K562 (cell line): ENCODE results near the gene SERPINF2. TPM values are rescaled to one million over a fixed set of nuclear protein-coding genes. Genes with fewer than 3 reads are reported as not detected.
A peak's percentile ranks its signal among the peaks of the same experiment; 100 is the strongest.

Source experiments
- ATAC-seq: fragments of 200-7000 bp; cut with Tn5 transposase; 3 replicates; pipeline ENCODE4 v1.9.1; 2020; ENCODE audit warnings: moderate library complexity
- BruUV-seq: library from RNA; stranded (reverse); fragments of 400-500 nt; replicated peaks from 2 replicates; lab custom pipeline; 2021; lab: Mats Ljungman, UMichigan
- CTCF ChIA-PET: fragments of 300-600 bp; formaldehyde crosslinking; extraction: SDS; loops from one replicate; lab custom pipeline; 2021; ENCODE audit warnings: low intra/inter-chr PET ratio; lab: Yijun Ruan, JAX
- POLR2A ChIA-PET: fragments of 300-600, 350-650 bp; sonication (Branson Sonifier 250); formaldehyde crosslinking; extraction: SDS; loops from one replicate; lab custom pipeline; 2021; ENCODE audit warnings: antibody characterized with exemption, inconsistent platforms; lab: Yijun Ruan, JAX
- DNase-seq, 4 experiments: peaks; one replicate each; pipeline versions ENCODE4 v3.0.0 to v3.0.0-alpha.2; 2011 to 2018; ENCODE audit warnings: low spot score in 3 of 4, mixed read lengths in 3 of 4; ENCODE audit errors: extremely low read depth in 1 of 4
- FAIRE-seq: peaks from 2 replicates; lab custom pipeline; 2011; peaks lifted over from hg19 to GRCh38; lab: Jason Lieb, UNC
- H2AFZ ChIP-seq: 2 replicates; pipeline ENCODE4 v1.6.0; 2011; ENCODE audit warnings: low read depth, low read length, control low read depth, inconsistent platforms
- H3K27ac ChIP-seq: fragments of 200-600 bp; 3 replicates; pipeline ENCODE4 v1.8.0; 2011; ENCODE audit warnings: low read depth, mild to moderate bottlenecking, control low read depth, inconsistent platforms, low read length, moderate library complexity, mixed read lengths; ENCODE audit errors: extremely low read depth
- H3K27me3 ChIP-seq, 2 experiments: fragments of 300-600 bp in 1 of 2; 2 replicates in 1 of 2; 3 replicates in 1 of 2; pipeline versions ENCODE4 v1.6.0 to v1.8.0; 2011; ENCODE audit warnings: inconsistent platforms in 2 of 2, low read length in 2 of 2, mild to moderate bottlenecking in 1 of 2, mixed read lengths in 1 of 2, moderate library complexity in 1 of 2; ENCODE audit not compliant: control insufficient read depth in 2 of 2, insufficient read depth in 2 of 2
- H3K36me3 ChIP-seq: fragments of 300-600 bp; 3 replicates; pipeline ENCODE4 v1.8.0; 2011; ENCODE audit warnings: mild to moderate bottlenecking, low read length, inconsistent platforms; ENCODE audit not compliant: control insufficient read depth, insufficient read depth
- H3K4me1 ChIP-seq, 2 experiments: fragments of 200-600 bp in 1 of 2; replicated peaks in 1 of 2; 2 replicates in 1 of 2; 3 replicates in 1 of 2; pipeline versions ENCODE4 v1.5.1 to v1.8.0; 2011; ENCODE audit warnings: inconsistent platforms in 2 of 2, low read length in 2 of 2, mild to moderate bottlenecking in 1 of 2, mixed read lengths in 1 of 2, moderate library complexity in 1 of 2; ENCODE audit not compliant: control insufficient read depth in 2 of 2, insufficient read depth in 2 of 2
- H3K4me2 ChIP-seq: 2 replicates; pipeline ENCODE4 v1.6.1; 2011; ENCODE audit warnings: low read length, control low read depth, inconsistent platforms, mixed read lengths; ENCODE audit not compliant: insufficient read depth
- H3K4me3 ChIP-seq: fragments of 200-600 bp; sonication (generic), shearing (Covaris generic); 2 replicates; pipeline ENCODE4 v1.5.1; 2016; ENCODE audit warnings: control low read depth, inconsistent platforms
- H3K79me2 ChIP-seq: fragments of 200-600 bp; 3 replicates; pipeline ENCODE4 v1.8.0; 2011; ENCODE audit warnings: low read length, inconsistent platforms; ENCODE audit not compliant: control insufficient read depth, insufficient read depth
- H3K9ac ChIP-seq, 2 experiments: 2 replicates each; pipeline versions ENCODE4 v1.6.0 to v1.6.1; 2011; ENCODE audit warnings: low read depth in 2 of 2, low read length in 2 of 2, control low read depth in 1 of 2, inconsistent platforms in 1 of 2, mild to moderate bottlenecking in 1 of 2, mixed read lengths in 1 of 2; ENCODE audit not compliant: insufficient read depth in 1 of 2
- H3K9me1 ChIP-seq: one replicate; pipeline ENCODE4 v1.6.0; 2011; ENCODE audit warnings: inconsistent platforms, mild to moderate bottlenecking, low read length, moderate library complexity; ENCODE audit not compliant: control insufficient read depth, insufficient read depth
- H3K9me3 ChIP-seq: replicated peaks from 2 replicates; pipeline ENCODE4 v1.5.1; 2011; ENCODE audit warnings: low read depth, low read length, inconsistent platforms; ENCODE audit not compliant: control insufficient read depth, insufficient read depth
- H4K20me1 ChIP-seq: replicated peaks from 2 replicates; pipeline ENCODE4 v1.6.1; 2011; ENCODE audit warnings: low read length, inconsistent platforms, mixed read lengths; ENCODE audit not compliant: control insufficient read depth, insufficient read depth
- E2F3 ChIP-seq: fragments of 250-450 bp; sonication (Bioruptor Pico); IDR thresholded peaks from 2 replicates; pipeline ENCODE4 v1.4.0; 2020; ENCODE audit warnings: mild to moderate bottlenecking
- GABPB2 ChIP-seq: fragments of 250-450 bp; sonication (Bioruptor Pico); conservative IDR thresholded peaks from 2 replicates; pipeline ENCODE4 v1.5.1; 2021; ENCODE audit warnings: mild to moderate bottlenecking
- IRF2 ChIP-seq: sonication (generic); formaldehyde crosslinking; IDR thresholded peaks from 2 replicates; pipeline ENCODE4 v1.8.1; 2022; ENCODE audit warnings: mild to moderate bottlenecking, missing genetic modification reagents
- MBD2 ChIP-seq: sonication (generic); IDR thresholded peaks from 2 replicates; pipeline ENCODE4 v1.6.1; 2016; ENCODE audit warnings: low read depth, borderline replicate concordance
- MYC ChIP-seq, 2 experiments: fragments of 250-450 bp in 1 of 2; sonication (Bioruptor Pico) in 1 of 2; IDR thresholded peaks; 2 replicates each; pipeline versions ENCODE4 v1.5.1 to v1.6.1; 2012 to 2021; ENCODE audit warnings: low read depth in 2 of 2, borderline replicate concordance in 1 of 2, improper control_type of control experiment in 1 of 2, low read length in 1 of 2, mild to moderate bottlenecking in 1 of 2, moderate library complexity in 1 of 2
- NCOA4 ChIP-seq: fragments of 450-650 bp; IDR thresholded peaks from 2 replicates; pipeline ENCODE4 v1.6.1; 2018; ENCODE audit warnings: mild to moderate bottlenecking; ENCODE audit not compliant: partially characterized antibody
- PBX2 ChIP-seq, 2 experiments: IDR thresholded peaks in 1 of 2; conservative IDR thresholded peaks in 1 of 2; 2 replicates each; pipeline ENCODE4 v1.6.1; 2016; ENCODE audit warnings: low read depth in 2 of 2, mild to moderate bottlenecking in 1 of 2, missing compliant biosample characterization in 1 of 2, missing genetic modification characterization in 1 of 2, moderate library complexity in 1 of 2
- POLR2AphosphoS5 ChIP-seq: IDR thresholded peaks from 2 replicates; pipeline ENCODE4 v1.6.1; 2011; ENCODE audit warnings: mild to moderate bottlenecking, low read depth, low read length, moderate library complexity; ENCODE audit not compliant: control insufficient read depth, insufficient read depth
- TAL1 ChIP-seq: fragments of 450-650 bp; IDR thresholded peaks from 2 replicates; pipeline ENCODE4 v1.6.1; 2016; ENCODE audit warnings: mild to moderate bottlenecking
- ZNF449 ChIP-seq: fragments of 250-450 bp; sonication (Bioruptor Pico); IDR thresholded peaks from 2 replicates; pipeline ENCODE4 v1.8.0; 2022; ENCODE audit warnings: moderate library complexity, mild to moderate bottlenecking, inconsistent platforms
- ZNF707 ChIP-seq: fragments of 250-450 bp; sonication (Bioruptor Pico); conservative IDR thresholded peaks from 2 replicates; pipeline ENCODE4 v1.8.0; 2022; ENCODE audit warnings: inconsistent platforms, mild to moderate bottlenecking, moderate library complexity
- WGBS: fragments of 100-300 bp; shearing (Covaris generic); methylation state at CpG from one replicate; pipeline ENCODE4 v1.1.6; 2016; ENCODE audit warnings: low coverage, mixed read lengths; ENCODE audit not compliant: insufficient coverage; ENCODE audit errors: missing lambda C conversion rate; 5-methylcytosine and 5-hydroxymethylcytosine counted together
- in situ Hi-C: fragments of 300-500 bp; cut with MboI; formaldehyde crosslinking; loops from 4 replicates; pipeline ENCODE4 v1.15.0; 2018; ENCODE audit warnings: inconsistent platforms, mixed read lengths
- intact Hi-C: fragments of 100-400 bp; cut with micrococcal nuclease; formaldehyde crosslinking; loops from 2 replicates; pipeline ENCODE4 v1.14.2; 2022
- polyA plus RNA-seq, 8 experiments: library from polyadenylated mRNA; depleted of rRNA in 4 of 8; stranded (reverse) in 5 of 8; unstranded in 3 of 8; fragments of >200 nt; fragmentation: Nextera tagmentation in 2 of 8; fragmentation: Illumina TruSeq in 1 of 8; extraction: Ambion mirVana in 2 of 8; extraction: Trizol in 1 of 8; gene quantifications; 2 replicates each; pipeline versions ENCODE4 v1.2.1 to v1.2.3, GENCODE V29; 2011 to 2014; ENCODE audit warnings: inconsistent platforms in 1 of 8, missing spikeins in 1 of 8
- total RNA-seq, 7 experiments: library from RNA; depleted of rRNA in 6 of 7; stranded (reverse); fragments of >200 nt in 6 of 7; fragmentation: Illumina TruSeq in 2 of 7; extraction: Trizol in 2 of 7; gene quantifications; 2 replicates each; pipeline versions ENCODE4 v1.2.1 to v1.2.3, GENCODE V29; 2011 to 2021; ENCODE audit warnings: low replicate concordance in 1 of 7

The SERPINF2 gene
- total and polyA plus RNA-seq, 9 of the 15 experiments (the other 6 are each of a cell fraction or from before 2014, with no cell fraction given): 0.22 TPM; not detected in 8

GRCh38 chr17:1762233-1762900 lies 19.7 kb downstream of the SERPINF2 start (continued):
- no peak for TF ChIP-seq GABPB2 (CRISPR knock-in tag)

- ATAC-seq: peak; percentile 77
- FAIRE-seq: peak; percentile 94
- TF ChIP-seq NCOA4: no peak
- no peak for TF ChIP-seq IRF2 (CRISPR knock-in tag)
- no peak for TF ChIP-seq ZNF707 (CRISPR knock-in tag)
- TF ChIP-seq PBX2 (CRISPR knock-in tag; IDR thresholded peaks at IDR 0.05; ENCODE audit: low read depth): no peak
- TF ChIP-seq PBX2 (tag; conservative IDR thresholded peaks at IDR 0.05; ENCODE audit: low read depth): no peak
- no peak for TF ChIP-seq E2F3 (CRISPR knock-in tag)
- 0 out of 2 replicates have a peak, but pooled peaks have one; percentile 36 for TF ChIP-seq POLR2AphosphoS5
- peak; percentile 86 for TF ChIP-seq MYC (IDR thresholded peaks at IDR 0.05; ENCODE audit: low read depth, low read length)
- no peak for TF ChIP-seq MYC (CRISPR knock-in tag; IDR thresholded peaks at IDR 0.05; ENCODE audit: borderline replicate concordance, low read depth)
- TF ChIP-seq ZNF449 (CRISPR knock-in tag): 0 out of 2 replicates have a peak, but pooled peaks have one; percentile 6
- peak; percentile 48; the same call in 1 of the 2 replicates for TF ChIP-seq TAL1
- peak; percentile 30; the same call in 1 of the 2 replicates for TF ChIP-seq MBD2
Measured at GRCh38 chr17:1762901-1763898, 20.5 kb downstream of the SERPINF2 start.

More at GRCh38 chr17:1762901-1763898, 20.5 kb downstream of the SERPINF2 start:
- H3K36me3 ChIP-seq: 0 out of 3 replicates have a peak, but pooled peaks cover 4% of the 10 kb centered on the region
- intact Hi-C loops: loop anchor here (5.0 kb wide), 1 partner anchor 46 kb away; no protein-coding TSS in a partner anchor
- in situ Hi-C loops: no loop called here
- peak; percentile 59 to 79 (median 71) for DNase-seq
- H4K20me1 ChIP-seq: no peaks in the 10 kb centered on the region
- no peaks in the 10 kb centered on the region for H3K9me1 ChIP-seq
- H3K9me3 ChIP-seq: no peaks in the 10 kb centered on the region
- peak overlapping the region; percentile 72 to 90 for H3K9ac ChIP-seq
- H2AFZ ChIP-seq: peak overlapping the region; percentile 94
- WGBS: 14% methylated on average over 15 of the region's 22 CpGs
- ChIA-PET POLR2A (interaction anchor here (0.6 to 3.5 kb wide), 5 partner anchors 10 to 46 kb away, joined by 4 to 21 read pairs (median 8); no protein-coding TSS in a partner anchor), CTCF (no interaction called here)
- H3K4me3 ChIP-seq: peak overlapping the region; percentile 49
- no peaks in the 10 kb centered on the region for H3K27me3 ChIP-seq
- peaks cover 22% of the 10 kb centered on the region for H3K79me2 ChIP-seq
- H3K4me2 ChIP-seq: peak overlapping the region; percentile 71
- peak overlapping the region; percentile 79 for H3K27ac ChIP-seq
- TSS peak; percentile 53 for BruUV-seq
- H3K4me1 ChIP-seq: peaks cover 21 to 34% of the 10 kb centered on the region in 2 experiments; a peak in 4 of 5 replicates
